Effector memory CD4-positive, alpha-beta T cell (primary cell): ENCODE measurements around the gene ARRB2.
"Not testable (repeated sequence)": the region's sequence is repeated elsewhere in the genome, so short reads cannot be mapped to it uniquely, and the experiment has no call there.

Experiments used
- DNase-seq, 3 donors: peaks; one replicate each; pipeline ENCODE4 v3.0.0-alpha.2; 2020
- H3K27ac ChIP-seq: 2 replicates; pipeline ENCODE4 v1.7.0; 2013; ENCODE audit warnings: mild to moderate bottlenecking, low read length, moderate library complexity; ENCODE audit not compliant: insufficient read depth, poor library complexity, severe bottlenecking
- H3K27me3 ChIP-seq: replicated peaks from 2 replicates; pipeline ENCODE4 v1.7.0; 2013; ENCODE audit warnings: mild to moderate bottlenecking, low read length; ENCODE audit not compliant: insufficient read depth, control insufficient read depth, poor library complexity, severe bottlenecking
- H3K36me3 ChIP-seq: 2 replicates; pipeline ENCODE4 v1.7.0; 2013; ENCODE audit warnings: mild to moderate bottlenecking, low read length, moderate library complexity; ENCODE audit not compliant: control insufficient read depth, insufficient read depth
- H3K4me1 ChIP-seq: 2 replicates; pipeline ENCODE4 v1.7.0; 2013; ENCODE audit warnings: low read length, mild to moderate bottlenecking; ENCODE audit not compliant: control insufficient read depth, insufficient read depth, poor library complexity, severe bottlenecking
- H3K4me3 ChIP-seq: 2 replicates; pipeline ENCODE4 v1.7.0; 2013; ENCODE audit warnings: low read length, low read depth, mild to moderate bottlenecking; ENCODE audit not compliant: insufficient read depth, poor library complexity, severe bottlenecking
- H3K9me3 ChIP-seq: 2 replicates; pipeline ENCODE4 v1.7.0; 2013; ENCODE audit warnings: mild to moderate bottlenecking, low read length, moderate library complexity; ENCODE audit not compliant: control insufficient read depth

The ARRB2 gene

GRCh38 chr17:4674685-4674998, 35.8 kb upstream of the ARRB2 start:
- no peak for DNase-seq
- Histone ChIP-seq H3K4me3 (no peak overlapping the region), H3K27me3 (no peaks in the 10 kb centered on the region), H3K27ac (no peak overlapping the region), H3K9me3 (no peaks in the 10 kb centered on the region), H3K4me1 (no peaks in the 10 kb centered on the region), H3K36me3 (peaks cover 77% of the 10 kb centered on the region)

GRCh38 chr17:4675791-4676190, 34.6 kb upstream of the ARRB2 start:
- Histone ChIP-seq H3K9me3 (no peaks in the 10 kb centered on the region), H3K27me3 (no peaks in the 10 kb centered on the region), H3K4me3 (no peak overlapping the region), H3K36me3 (peaks cover 81% of the 10 kb centered on the region), H3K27ac (no peak overlapping the region), H3K4me1 (no peaks in the 10 kb centered on the region)
- no peak for DNase-seq

GRCh38 chr17:4676791-4677190, 33.6 kb upstream of the ARRB2 start:
- Histone ChIP-seq H3K4me3 (no peak overlapping the region), H3K36me3 (peaks cover 78% of the 10 kb centered on the region)
- no peak for DNase-seq

GRCh38 chr17:4678448-4679026, 31.9 kb upstream of the ARRB2 start:
- Histone ChIP-seq H3K36me3 (peaks cover 73% of the 10 kb centered on the region), H3K27me3 (no peaks in the 10 kb centered on the region), H3K4me3 (no peak overlapping the region), H3K4me1 (no peaks in the 10 kb centered on the region), H3K9me3 (no peaks in the 10 kb centered on the region), H3K27ac (no peak overlapping the region)
- DNase-seq = no peak

More at GRCh38 chr17:4676791-4677190, 33.6 kb upstream of the ARRB2 start:
- no peaks in the 10 kb centered on the region for H3K4me1 ChIP-seq
- no peaks in the 10 kb centered on the region for H3K27me3 ChIP-seq
- H3K27ac ChIP-seq = no peak overlapping the region
- H3K9me3 ChIP-seq = no peaks in the 10 kb centered on the region

GRCh38 chr17:4679658-4680057, 30.8 kb upstream of the ARRB2 start:
- Histone ChIP-seq H3K4me3 (no peak overlapping the region), H3K36me3 (peaks cover 63% of the 10 kb centered on the region), H3K9me3 (no peaks in the 10 kb centered on the region), H3K4me1 (no peaks in the 10 kb centered on the region), H3K27me3 (no peaks in the 10 kb centered on the region), H3K27ac (no peak overlapping the region)
- DNase-seq = no peak

GRCh38 chr17:4683739-4684138, 26.7 kb upstream of the ARRB2 start:
- not testable (repeated sequence) for H3K9me3 ChIP-seq, H3K4me3 ChIP-seq, H3K27me3 ChIP-seq, DNase-seq, H3K27ac ChIP-seq, H3K4me1 ChIP-seq
- peaks cover 44% of the 10 kb centered on the region for H3K36me3 ChIP-seq

GRCh38 chr17:4689872-4690271, 20.6 kb upstream of the ARRB2 start:
- H3K27ac ChIP-seq, H3K27me3 ChIP-seq, H3K4me3 ChIP-seq, DNase-seq, H3K4me1 ChIP-seq, H3K9me3 ChIP-seq: not testable (repeated sequence)
- H3K36me3 ChIP-seq = peaks cover 29% of the 10 kb centered on the region

GRCh38 chr17:4690745-4691144, 19.7 kb upstream of the ARRB2 start:
- H3K4me1 ChIP-seq = peaks cover 1% of the 10 kb centered on the region
- no peak overlapping the region for H3K27ac ChIP-seq
- H3K36me3 ChIP-seq = peaks cover 26% of the 10 kb centered on the region
- no peak for DNase-seq
- no peaks in the 10 kb centered on the region for H3K9me3 ChIP-seq
- no peaks in the 10 kb centered on the region for H3K27me3 ChIP-seq
- H3K4me3 ChIP-seq = no peak overlapping the region

- Histone ChIP-seq H3K27ac (no peak overlapping the region), H3K4me3 (no peak overlapping the region), H3K27me3 (no peaks in the 10 kb centered on the region), H3K9me3 (no peaks in the 10 kb centered on the region), H3K4me1 (peaks cover 9% of the 10 kb centered on the region), H3K36me3 (peaks cover 23% of the 10 kb centered on the region)
- DNase-seq = no peak
Measured at GRCh38 chr17:4691686-4692085, 18.7 kb upstream of the ARRB2 start.

- Histone ChIP-seq H3K27ac (no peak overlapping the region), H3K4me1 (peaks cover 10% of the 10 kb centered on the region), H3K4me3 (no peak overlapping the region), H3K9me3 (no peaks in the 10 kb centered on the region), H3K27me3 (no peaks in the 10 kb centered on the region), H3K36me3 (peaks cover 14% of the 10 kb centered on the region)
- no peak for DNase-seq
Measured at GRCh38 chr17:4693416-4693815, 17.0 kb upstream of the ARRB2 start.

- H3K9me3 ChIP-seq = no peaks in the 10 kb centered on the region
- peak overlapping the region; percentile 58 for H3K27ac ChIP-seq
- peaks cover 10% of the 10 kb centered on the region for H3K4me1 ChIP-seq
- H3K27me3 ChIP-seq = no peaks in the 10 kb centered on the region
- DNase-seq = no peak
- H3K4me3 ChIP-seq = peak overlapping the region; percentile 17
- H3K36me3 ChIP-seq = no peaks in the 10 kb centered on the region
Measured at GRCh38 chr17:4696437-4696805, 14.0 kb upstream of the ARRB2 start.
